Neural cell (in vitro differentiated cells): Measurements from ENCODE around the gene STIM1.

Experiments
- CTCF ChIP-seq: fragments of 450-650 bp; IDR thresholded peaks from 2 replicates; pipeline ENCODE4 v1.5.1; 2014; ENCODE audit warnings: antibody characterized with exemption, mild to moderate bottlenecking, moderate library complexity; ENCODE audit not compliant: poor library complexity, severe bottlenecking
- EP300 ChIP-seq: fragments of 450-650 bp; conservative IDR thresholded peaks from 2 replicates; pipeline ENCODE4 v1.6.1; 2014; ENCODE audit warnings: antibody characterized with exemption, mild to moderate bottlenecking, moderate library complexity; ENCODE audit not compliant: poor library complexity, severe bottlenecking
- REST ChIP-seq: IDR thresholded peaks from 2 replicates; pipeline ENCODE4 v1.6.1; 2012; ENCODE audit warnings: borderline replicate concordance
- SMC3 ChIP-seq: fragments of 450-650 bp; conservative IDR thresholded peaks from 2 replicates; pipeline ENCODE4 v1.6.1; 2014; ENCODE audit warnings: antibody characterized with exemption, mild to moderate bottlenecking, moderate library complexity; ENCODE audit not compliant: poor library complexity

GRCh38 chr11:3835751-3836150, 19.7 kb upstream of the STIM1 start:
- TF ChIP-seq SMC3 (no peak), CTCF (no peak), EP300 (no peak), REST (no peak)
